ENCODE measurements around the gene DDX4.
A peak's percentile ranks its signal among the peaks of the same experiment; 100 is the strongest.

Gene DDX4

GRCh38 chr5:55763746-55764420, 26.0 kb downstream of the DDX4 start:
- no peak overlapping the region for H2BK15ac ChIP-seq (ENCODE audit: low read depth, poor library complexity, severe bottlenecking)
- no peaks in the 10 kb centered on the region for H3K36me3 ChIP-seq (ENCODE audit: control insufficient read depth in 1 of 2, insufficient read depth in 2 of 2, low read depth in 1 of 2, low read length in 2 of 2)
- H3K4me1 ChIP-seq (ENCODE audit: control insufficient read depth, insufficient read depth, low read depth, low read length) = no peaks in the 10 kb centered on the region
- H4K91ac ChIP-seq (ENCODE audit: low read length) = no peak overlapping the region
- H3K27ac ChIP-seq (ENCODE audit: low read length, poor library complexity, severe bottlenecking) = no peak overlapping the region
- H3K23ac ChIP-seq (ENCODE audit: low read length in 2 of 2) = no peak overlapping the region
- no peaks in the 10 kb centered on the region for H3K27me3 ChIP-seq (ENCODE audit: control insufficient read depth in 1 of 2, insufficient read depth in 1 of 2, low read length in 2 of 2)
- no peak overlapping the region for H2AFZ ChIP-seq (ENCODE audit: low read depth, low read length)
- H2BK12ac ChIP-seq (ENCODE audit: low read length in 2 of 2) = no peak overlapping the region
- H3K9ac ChIP-seq (ENCODE audit: low read length) = no peak overlapping the region
- H4K8ac ChIP-seq (ENCODE audit: low read length) = no peak overlapping the region
- H2AK5ac ChIP-seq (ENCODE audit: low read length, severe bottlenecking) = no peak overlapping the region
- H3K4me3 ChIP-seq (ENCODE audit: insufficient read depth in 1 of 2, low read depth in 1 of 2, low read length in 2 of 2) = no peak overlapping the region
- no peak overlapping the region for H3K18ac ChIP-seq (ENCODE audit: low read depth in 1 of 2, low read length in 2 of 2)
- no peak overlapping the region for H3K4me2 ChIP-seq (ENCODE audit: low read length, poor library complexity, severe bottlenecking)
- no peak for DNase-seq
- H3K14ac ChIP-seq (ENCODE audit: low read length in 2 of 2) = no peak overlapping the region
- WGBS = 100% methylated on average over 2 of the region's 2 CpGs
- no peak overlapping the region for H2BK120ac ChIP-seq (ENCODE audit: low read depth, low read length)
- H3K9me3 ChIP-seq (ENCODE audit: control insufficient read depth, low read length) = no peaks in the 10 kb centered on the region
- no peak overlapping the region for H3K4ac ChIP-seq (ENCODE audit: low read depth in 1 of 2, low read length in 2 of 2)
- H2BK5ac ChIP-seq (ENCODE audit: low read depth, low read length, poor library complexity, severe bottlenecking) = no peak overlapping the region
- no peaks in the 10 kb centered on the region for H3K79me1 ChIP-seq (replicated peaks; ENCODE audit: low read length, poor library complexity, severe bottlenecking)

- H3K4me3 ChIP-seq (ENCODE audit: insufficient read depth in 1 of 2, low read depth in 1 of 2, low read length in 2 of 2) = no peak overlapping the region
- no peaks in the 10 kb centered on the region for H3K79me1 ChIP-seq (replicated peaks; ENCODE audit: low read length, poor library complexity, severe bottlenecking)
- WGBS = 100% methylated on average over 1 of the region's 2 CpGs
- H3K9ac ChIP-seq (ENCODE audit: low read length) = no peak overlapping the region
- no peak overlapping the region for H2BK15ac ChIP-seq (ENCODE audit: low read depth, poor library complexity, severe bottlenecking)
- H4K8ac ChIP-seq (ENCODE audit: low read length) = no peak overlapping the region
- no peak overlapping the region for H3K23ac ChIP-seq (ENCODE audit: low read length in 2 of 2)
- H2BK5ac ChIP-seq (ENCODE audit: low read depth, low read length, poor library complexity, severe bottlenecking) = no peak overlapping the region
- no peak overlapping the region for H2AK5ac ChIP-seq (ENCODE audit: low read length, severe bottlenecking)
- H4K91ac ChIP-seq (ENCODE audit: low read length) = no peak overlapping the region
- H3K27ac ChIP-seq (ENCODE audit: low read length, poor library complexity, severe bottlenecking) = no peak overlapping the region
- no peak overlapping the region for H3K18ac ChIP-seq (ENCODE audit: low read depth in 1 of 2, low read length in 2 of 2)
- no peak overlapping the region for H2BK12ac ChIP-seq (ENCODE audit: low read length in 2 of 2)
- no peak overlapping the region for H3K14ac ChIP-seq (ENCODE audit: low read length in 2 of 2)
- H3K4me1 ChIP-seq (ENCODE audit: control insufficient read depth, insufficient read depth, low read depth, low read length) = no peaks in the 10 kb centered on the region
- H2BK120ac ChIP-seq (ENCODE audit: low read depth, low read length) = no peak overlapping the region
- no peak overlapping the region for H3K4me2 ChIP-seq (ENCODE audit: low read length, poor library complexity, severe bottlenecking)
- no peak overlapping the region for H2AFZ ChIP-seq (ENCODE audit: low read depth, low read length)
- H3K4ac ChIP-seq (ENCODE audit: low read depth in 1 of 2, low read length in 2 of 2) = no peak overlapping the region
- H3K9me3 ChIP-seq (ENCODE audit: control insufficient read depth, low read length) = no peaks in the 10 kb centered on the region
- H3K36me3 ChIP-seq (ENCODE audit: control insufficient read depth in 1 of 2, insufficient read depth in 2 of 2, low read depth in 1 of 2, low read length in 2 of 2) = no peaks in the 10 kb centered on the region
- no peaks in the 10 kb centered on the region for H3K27me3 ChIP-seq (ENCODE audit: control insufficient read depth in 1 of 2, insufficient read depth in 1 of 2, low read length in 2 of 2)
- no peak for DNase-seq
Measured at GRCh38 chr5:55768279-55768678, 30.4 kb downstream of the DDX4 start.

DNA sequence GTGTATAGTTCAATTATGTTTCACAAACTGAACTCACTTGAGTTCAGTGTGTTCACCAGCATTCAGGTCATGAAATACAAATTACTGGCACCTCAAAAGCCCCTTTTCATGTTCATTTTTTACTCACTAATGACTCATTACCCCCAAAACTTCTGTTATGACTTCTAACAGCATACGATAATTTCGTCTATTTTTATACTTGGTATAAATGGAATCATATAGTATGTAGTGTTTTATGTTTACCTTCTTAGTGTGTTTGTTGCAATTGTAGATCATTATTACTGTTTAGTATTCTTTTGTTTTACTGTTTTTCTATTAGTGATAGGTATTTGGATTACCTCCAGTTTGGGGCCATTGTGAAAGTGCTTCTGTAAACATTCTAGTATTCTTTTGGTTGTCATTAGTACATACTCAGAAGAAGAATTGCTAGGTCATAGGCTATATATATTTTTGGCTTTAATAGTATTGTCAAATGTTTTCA, 33.4 kb downstream of the DDX4 start:
- no CpG with 5 or more reads among the region's 2 CpGs for WGBS
- H2AFZ ChIP-seq (ENCODE audit: low read depth, low read length) = no peak overlapping the region
- H3K9ac ChIP-seq (ENCODE audit: low read length) = no peak overlapping the region
- H2BK120ac ChIP-seq (ENCODE audit: low read depth, low read length) = no peak overlapping the region
- H2BK15ac ChIP-seq (ENCODE audit: low read depth, poor library complexity, severe bottlenecking) = no peak overlapping the region
- no peak overlapping the region for H2BK5ac ChIP-seq (ENCODE audit: low read depth, low read length, poor library complexity, severe bottlenecking)
- H3K18ac ChIP-seq (ENCODE audit: low read depth in 1 of 2, low read length in 2 of 2) = no peak overlapping the region
- H3K27ac ChIP-seq (ENCODE audit: low read length, poor library complexity, severe bottlenecking) = no peak overlapping the region
- no peak overlapping the region for H2BK12ac ChIP-seq (ENCODE audit: low read length in 2 of 2)
- H3K4me2 ChIP-seq (ENCODE audit: low read length, poor library complexity, severe bottlenecking) = no peak overlapping the region
- no peaks in the 10 kb centered on the region for H3K9me3 ChIP-seq (ENCODE audit: control insufficient read depth, low read length)
- H3K4me1 ChIP-seq (ENCODE audit: control insufficient read depth, insufficient read depth, low read depth, low read length) = peaks cover 2% of the 10 kb centered on the region
- no peak overlapping the region for H4K8ac ChIP-seq (ENCODE audit: low read length)
- no peak overlapping the region for H3K23ac ChIP-seq (ENCODE audit: low read length in 2 of 2)
- no peak for DNase-seq
- H4K91ac ChIP-seq (ENCODE audit: low read length) = no peak overlapping the region
- H3K4ac ChIP-seq (ENCODE audit: low read depth in 1 of 2, low read length in 2 of 2) = no peak overlapping the region
- no peaks in the 10 kb centered on the region for H3K36me3 ChIP-seq (ENCODE audit: control insufficient read depth in 1 of 2, insufficient read depth in 2 of 2, low read depth in 1 of 2, low read length in 2 of 2)
- H3K79me1 ChIP-seq (replicated peaks; ENCODE audit: low read length, poor library complexity, severe bottlenecking) = no peaks in the 10 kb centered on the region
- no peak overlapping the region for H2AK5ac ChIP-seq (ENCODE audit: low read length, severe bottlenecking)
- H3K14ac ChIP-seq (ENCODE audit: low read length in 2 of 2) = no peak overlapping the region
- H3K4me3 ChIP-seq (ENCODE audit: insufficient read depth in 1 of 2, low read depth in 1 of 2, low read length in 2 of 2) = no peak overlapping the region
- no peaks in the 10 kb centered on the region for H3K27me3 ChIP-seq (ENCODE audit: control insufficient read depth in 1 of 2, insufficient read depth in 1 of 2, low read length in 2 of 2)

- Histone ChIP-seq H3K18ac (ENCODE audit: low read depth in 1 of 2, low read length in 2 of 2) (no peak overlapping the region), H4K8ac (ENCODE audit: low read length) (no peak overlapping the region), H2BK120ac (ENCODE audit: low read depth, low read length) (no peak overlapping the region), H3K9me3 (ENCODE audit: control insufficient read depth, low read length) (no peaks in the 10 kb centered on the region), H2BK12ac (ENCODE audit: low read length in 2 of 2) (no peak overlapping the region), H3K23ac (ENCODE audit: low read length in 2 of 2) (no peak overlapping the region), H2BK15ac (ENCODE audit: low read depth, poor library complexity, severe bottlenecking) (no peak overlapping the region), H3K36me3 (ENCODE audit: control insufficient read depth in 1 of 2, insufficient read depth in 2 of 2, low read depth in 1 of 2, low read length in 2 of 2) (no peaks in the 10 kb centered on the region), H3K27me3 (ENCODE audit: control insufficient read depth in 1 of 2, insufficient read depth in 1 of 2, low read length in 2 of 2) (no peaks in the 10 kb centered on the region), H3K4ac (ENCODE audit: low read depth in 1 of 2, low read length in 2 of 2) (no peak overlapping the region), H3K4me3 (ENCODE audit: insufficient read depth in 1 of 2, low read depth in 1 of 2, low read length in 2 of 2) (no peak overlapping the region), H3K4me1 (ENCODE audit: control insufficient read depth, insufficient read depth, low read depth, low read length) (peaks cover 2% of the 10 kb centered on the region), H3K4me2 (ENCODE audit: low read length, poor library complexity, severe bottlenecking) (no peak overlapping the region), H3K14ac (ENCODE audit: low read length in 2 of 2) (no peak overlapping the region), H3K9ac (ENCODE audit: low read length) (no peak overlapping the region), H4K91ac (ENCODE audit: low read length) (no peak overlapping the region), H3K27ac (ENCODE audit: low read length, poor library complexity, severe bottlenecking) (no peak overlapping the region), H3K79me1 (replicated peaks; ENCODE audit: low read length, poor library complexity, severe bottlenecking) (no peaks in the 10 kb centered on the region), H2AFZ (ENCODE audit: low read depth, low read length) (peak overlapping the region; percentile 14), H2AK5ac (ENCODE audit: low read length, severe bottlenecking) (no peak overlapping the region), H2BK5ac (ENCODE audit: low read depth, low read length, poor library complexity, severe bottlenecking) (peak overlapping the region; percentile 12)
- peak; percentile 58 for DNase-seq
- WGBS = 20% methylated on average over 1 of the region's 1 CpG
Measured at GRCh38 chr5:55773057-55773456, 35.2 kb downstream of the DDX4 start.

All from mesenchymal stem cell (in vitro differentiated cells and primary cell).